Activated CD8-positive, alpha-beta memory T cell treated with anti-CD3 and anti-CD28 coated beads for 36 hours (primary cell): ENCODE results near the gene CYSTM1. TPM values are rescaled to one million over a fixed set of nuclear protein-coding genes. Genes with fewer than 3 reads are reported as not detected.

Source experiments
- CTCF ChIA-PET: fragments of 350-600 bp; sonication (Branson Sonifier 250); formaldehyde crosslinking; loops from one replicate; lab custom pipeline; 2021; ENCODE audit warnings: antibody characterized with exemption; lab: Charles Lee
- POLR2A ChIA-PET: fragments of 350-600 bp; sonication (Branson Sonifier 250); formaldehyde crosslinking; loops from one replicate; lab custom pipeline; 2021; ENCODE audit warnings: antibody characterized with exemption; lab: Charles Lee
- total RNA-seq, 2 experiments: library from RNA; stranded (reverse); gene quantifications; one replicate each; pipeline ENCODE4 v1.2.3, GENCODE V29; 2021

Gene CYSTM1
- total RNA-seq, 2 experiments from 2014 or later: 20.7 to 21.5 TPM

DNA sequence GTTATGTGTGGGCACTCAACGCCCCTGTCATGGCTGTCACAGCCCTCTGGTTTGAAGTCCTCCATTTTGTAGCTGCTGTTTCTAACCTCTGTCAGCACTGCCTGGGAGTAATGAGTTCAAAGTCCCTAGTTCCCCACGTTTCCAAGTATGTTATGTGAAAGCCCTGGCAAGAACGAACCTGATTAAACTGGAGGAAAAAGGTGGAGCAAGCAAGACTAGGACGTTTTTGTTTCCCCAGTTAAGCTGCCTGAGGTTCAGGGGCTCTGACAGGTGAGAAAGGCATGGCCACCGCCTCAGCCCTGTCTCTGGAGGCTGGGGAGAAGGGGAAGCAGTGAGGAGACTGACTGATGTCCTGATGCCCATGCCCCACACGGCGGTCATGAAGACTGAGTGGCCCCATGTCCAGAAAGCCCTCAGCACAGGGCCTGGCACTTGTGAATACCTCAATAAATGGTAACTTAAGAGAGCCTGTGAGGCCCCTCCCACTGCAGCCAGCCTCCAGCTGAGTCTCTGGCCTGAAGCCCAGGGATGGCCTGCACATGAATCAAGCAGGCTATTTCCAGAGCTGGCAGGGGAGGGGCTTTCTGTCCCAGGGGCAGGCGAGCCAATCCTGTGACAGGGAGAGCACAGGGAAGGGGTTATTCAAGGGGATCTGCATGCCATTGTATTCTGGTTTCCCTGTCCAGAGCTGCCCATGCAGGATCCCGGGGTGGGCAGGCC, 66.2 kb downstream of the CYSTM1 start:
- ChIA-PET CTCF (interaction anchor here (1.2 to 20.1 kb wide), 3 partner anchors 11 to 107 kb away, joined by 3 to 302 read pairs (median 4); partner anchors contain the start of gene HBEGF), POLR2A (no interaction called here)

DNA sequence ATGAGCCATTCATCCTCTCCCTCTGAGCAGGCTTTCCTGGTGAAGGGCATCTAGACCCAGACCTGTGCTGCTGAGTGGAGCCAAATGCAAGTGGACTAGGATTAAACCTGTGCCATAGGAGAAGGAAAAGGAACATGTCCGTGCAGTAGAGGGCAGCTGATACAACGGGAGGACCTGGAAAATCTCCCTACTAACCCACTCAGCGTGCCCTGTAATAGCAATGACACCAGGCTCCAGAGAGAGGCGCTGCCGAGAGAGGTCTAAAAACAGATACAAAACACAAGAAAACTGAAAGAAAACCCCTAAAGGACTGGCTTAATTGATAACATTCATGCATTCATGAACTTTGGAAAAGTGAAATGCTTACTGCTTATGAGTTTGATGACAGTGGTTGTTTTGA, 67.1 kb downstream of the CYSTM1 start:
- CTCF ChIA-PET: interaction anchor here (1.2 to 20.1 kb wide), 3 partner anchors 39 to 124 kb away, joined by 3 to 302 read pairs (median 4); partner anchors contain the start of gene HBEGF
- POLR2A ChIA-PET: interaction anchor here (0.6 kb wide), 1 partner anchor 157 kb away, joined by 3 read pairs; no protein-coding TSS in a partner anchor

DNA sequence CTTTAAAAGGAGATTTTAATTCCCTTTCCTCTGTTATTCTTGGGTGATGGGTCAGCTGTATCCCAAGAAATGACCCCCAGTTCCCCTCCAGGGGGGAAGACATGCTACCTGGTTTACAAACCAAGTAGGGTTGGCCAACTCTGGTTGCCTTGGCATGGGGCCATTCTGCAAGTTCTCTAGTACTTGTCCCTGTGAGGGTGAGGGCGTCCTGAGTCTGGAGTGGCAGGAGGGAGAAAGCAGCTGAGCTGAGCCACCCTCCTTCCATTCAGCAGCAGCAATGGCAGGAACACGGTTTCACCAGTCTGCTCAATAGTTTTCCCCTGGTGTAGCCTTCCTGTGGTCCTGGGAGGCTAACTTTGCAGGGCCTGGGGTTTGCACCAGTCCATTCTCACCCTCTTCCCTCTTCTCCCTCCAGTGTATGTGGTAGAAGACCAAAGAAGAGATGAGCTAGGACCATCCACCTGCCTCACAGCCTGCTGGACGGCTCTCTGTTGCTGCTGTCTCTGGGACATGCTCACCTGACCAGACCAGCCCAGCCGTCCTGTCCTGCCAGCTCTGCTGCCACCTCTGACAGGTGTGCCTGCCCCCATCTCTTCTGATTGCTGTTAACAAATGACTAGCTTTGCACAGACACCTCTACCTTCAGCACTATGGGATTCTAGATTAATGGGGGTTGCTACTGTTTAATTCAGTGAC, 68.0 kb downstream of the CYSTM1 start:
- CTCF ChIA-PET: interaction anchor here (1.2 to 20.1 kb wide), 6 partner anchors 33 to 123 kb away, joined by 3 to 302 read pairs (median 4); partner anchors contain the start of genes HBEGF, PFDN1 and SLC4A9
- POLR2A ChIA-PET: interaction anchor here (1.6 kb wide), 1 partner anchor 103 kb away, joined by 6 read pairs; the partner anchor contains the start of gene HBEGF

DNA sequence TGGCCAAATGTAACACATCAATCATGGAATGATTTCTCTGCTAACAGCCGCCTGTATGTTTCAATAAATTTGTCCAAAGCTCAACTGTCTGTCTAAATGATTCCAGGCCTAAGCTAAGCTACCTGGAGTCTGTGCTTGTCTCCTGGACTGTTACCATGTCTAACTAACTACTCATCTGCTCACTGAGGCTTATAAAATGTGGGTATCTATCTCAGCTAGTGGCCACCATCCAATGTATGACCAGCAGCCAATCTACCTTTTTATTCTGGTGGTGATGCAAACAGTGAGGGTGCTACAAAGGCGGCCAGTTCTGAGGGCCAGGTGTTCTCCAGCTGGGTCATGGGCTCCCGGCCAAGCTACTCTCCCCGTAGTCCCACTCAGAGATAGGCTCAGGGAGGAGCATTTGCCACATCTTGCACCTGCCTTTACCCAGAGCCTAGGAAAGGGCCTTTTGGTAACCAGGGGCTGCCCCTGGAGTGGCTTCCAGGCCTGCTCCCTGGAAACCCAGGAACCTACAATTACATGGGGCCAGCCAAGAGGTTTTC, 68.8 kb downstream of the CYSTM1 start:
- ChIA-PET CTCF (interaction anchor here (0.7 to 20.1 kb wide), 16 partner anchors 8 to 476 kb away, joined by 3 to 302 read pairs (median 4); partner anchors contain the start of genes HBEGF, PFDN1, SLC4A9 and ZMAT2), POLR2A (interaction anchor here (1.6 kb wide), 1 partner anchor 102 kb away, joined by 6 read pairs; the partner anchor contains the start of gene HBEGF)

DNA sequence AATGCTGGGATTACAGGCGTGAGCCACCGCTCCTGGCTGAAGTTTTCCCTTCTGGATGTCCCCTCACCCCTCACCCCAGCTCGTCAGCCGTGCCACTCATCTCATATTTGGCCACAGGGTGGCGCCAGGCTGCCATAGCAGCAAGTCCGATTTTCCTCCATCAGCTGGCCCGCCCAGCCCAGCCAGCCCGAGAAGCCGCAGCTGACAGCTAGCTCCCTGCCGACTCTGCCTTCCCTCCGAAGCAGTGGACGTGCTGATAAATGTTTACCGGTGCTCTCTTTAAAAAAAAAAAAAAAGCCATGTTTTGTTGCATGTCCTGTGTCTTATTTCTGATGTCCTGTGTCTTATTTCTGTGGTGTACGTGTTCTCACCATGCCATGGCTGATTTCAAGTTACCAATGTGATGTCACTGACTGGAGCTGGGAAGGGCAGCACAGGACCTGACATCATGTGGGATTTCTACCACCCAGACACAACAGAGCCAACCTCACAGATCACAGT, 69.6 kb downstream of the CYSTM1 start:
- ChIA-PET CTCF (interaction anchor here (0.6 to 20.1 kb wide), 18 partner anchors 8 to 475 kb away, joined by 3 to 302 read pairs (median 4); partner anchors contain the start of genes HBEGF, PFDN1, SLC4A9 and ZMAT2), POLR2A (interaction anchor here (1.6 kb wide), 1 partner anchor 102 kb away, joined by 6 read pairs; the partner anchor contains the start of gene HBEGF)

DNA sequence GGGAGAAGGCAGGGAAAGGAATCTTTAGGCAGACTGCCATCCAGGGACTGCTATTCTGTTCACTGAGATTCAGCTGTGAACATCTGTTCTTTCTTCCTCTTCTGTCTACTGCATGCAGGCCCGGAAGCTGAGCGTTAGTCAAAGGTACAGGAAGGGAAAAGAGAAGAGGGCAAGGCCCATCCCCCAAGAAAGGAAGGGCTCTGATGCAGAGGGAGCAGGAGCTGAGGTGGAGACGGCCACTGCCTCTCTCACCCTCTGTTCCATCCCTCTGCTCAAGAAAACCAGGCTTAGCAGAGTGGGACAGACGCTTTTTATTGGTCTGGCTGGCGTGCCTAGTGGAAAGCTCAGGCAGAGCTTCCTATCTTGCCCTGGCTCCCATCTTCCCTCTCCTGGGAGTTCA, 70.4 kb downstream of the CYSTM1 start:
- ChIA-PET POLR2A (no interaction called here), CTCF (interaction anchor here (0.7 to 20.1 kb wide), 7 partner anchors 8 to 465 kb away, joined by 3 to 302 read pairs (median 4); partner anchors contain the start of genes HBEGF and SLC4A9)

DNA sequence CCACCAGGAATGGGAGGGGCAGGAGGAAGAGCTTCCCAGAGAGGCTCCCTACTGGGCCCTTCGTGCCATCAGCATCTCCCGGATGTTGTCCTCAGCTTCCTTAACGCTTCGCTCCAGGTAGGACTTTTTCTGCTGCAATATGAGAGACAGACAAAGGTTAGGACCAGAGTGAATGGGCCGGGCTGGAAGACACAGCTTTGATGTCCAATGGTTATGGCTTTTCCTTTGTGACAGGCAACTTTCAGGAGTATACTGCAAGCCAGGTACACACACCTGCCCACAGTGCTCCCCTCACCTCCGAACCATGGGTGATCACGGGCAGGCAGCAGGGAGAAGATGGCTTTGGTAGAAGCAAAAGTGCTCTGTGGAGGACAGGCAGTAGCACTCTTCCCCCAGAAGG, 70.9 kb downstream of the CYSTM1 start:
- ChIA-PET POLR2A (no interaction called here), CTCF (interaction anchor here (0.6 to 20.1 kb wide), 3 partner anchors 69 to 114 kb away, joined by 3 to 302 read pairs (median 17); partner anchors contain the start of genes HBEGF and SLC4A9)

DNA sequence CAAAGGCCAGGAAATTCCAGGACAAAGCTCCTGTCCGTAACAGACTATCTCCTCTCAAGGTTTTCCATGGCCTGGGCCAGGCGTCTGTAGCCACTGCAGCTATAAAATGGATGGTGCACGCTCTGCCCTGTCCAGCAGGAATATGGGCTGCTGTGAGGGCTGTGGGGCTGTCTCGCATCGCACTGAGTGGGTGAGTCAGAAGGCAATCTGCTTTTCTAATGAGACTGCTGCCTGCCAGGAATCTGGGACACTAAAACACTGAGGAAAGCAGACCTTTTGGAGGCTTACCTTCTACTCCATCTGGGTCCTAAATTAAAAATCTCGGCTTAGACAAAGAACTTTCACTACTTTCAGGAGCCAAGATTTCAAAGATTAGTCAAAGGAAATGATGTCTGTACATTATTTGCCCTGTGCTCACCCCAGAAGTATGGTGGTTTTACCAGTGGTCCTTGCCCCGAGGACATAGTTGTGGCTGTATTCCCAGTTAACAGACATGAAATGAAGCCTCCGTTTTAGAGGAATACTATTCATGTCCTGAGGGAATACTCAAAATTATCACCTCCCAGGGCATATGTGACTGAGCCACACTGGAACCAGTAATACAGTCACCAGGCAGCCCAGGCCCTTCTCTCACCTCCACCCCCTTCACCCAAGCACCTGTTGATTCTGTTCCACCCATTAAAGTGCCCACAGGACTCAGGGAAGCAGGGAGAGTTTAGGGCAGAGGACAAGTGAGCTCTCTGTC, 71.6 kb downstream of the CYSTM1 start:
- ChIA-PET CTCF (interaction anchor here (0.6 to 20.1 kb wide), 4 partner anchors 28 to 113 kb away, joined by 3 to 302 read pairs (median 10); partner anchors contain the start of genes HBEGF and SLC4A9), POLR2A (no interaction called here)

DNA sequence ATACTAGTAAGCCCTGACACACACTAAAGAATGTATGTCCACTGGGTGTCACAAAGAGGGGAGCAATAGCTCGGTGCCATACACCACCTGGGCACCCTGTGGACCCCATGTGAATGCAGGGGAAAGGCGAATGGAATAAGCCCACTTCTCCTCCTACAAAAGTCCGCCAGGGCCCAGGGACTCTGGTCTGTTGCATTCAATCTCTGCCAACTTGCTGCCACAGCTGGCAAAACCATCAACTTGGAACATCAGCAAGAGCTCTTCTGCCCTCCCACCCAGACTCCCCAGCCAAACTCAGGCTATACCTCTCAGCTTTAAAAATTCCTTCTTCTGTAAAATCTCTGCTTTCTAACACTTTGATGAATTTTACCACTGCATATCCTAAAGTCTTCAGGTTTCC, 73.4 kb downstream of the CYSTM1 start:
- CTCF ChIA-PET: interaction anchor here (0.6 to 20.1 kb wide), 2 partner anchors 99 to 1004 kb away, joined by 3 to 302 read pairs; partner anchors contain the start of gene HBEGF
- POLR2A ChIA-PET: no interaction called here

DNA sequence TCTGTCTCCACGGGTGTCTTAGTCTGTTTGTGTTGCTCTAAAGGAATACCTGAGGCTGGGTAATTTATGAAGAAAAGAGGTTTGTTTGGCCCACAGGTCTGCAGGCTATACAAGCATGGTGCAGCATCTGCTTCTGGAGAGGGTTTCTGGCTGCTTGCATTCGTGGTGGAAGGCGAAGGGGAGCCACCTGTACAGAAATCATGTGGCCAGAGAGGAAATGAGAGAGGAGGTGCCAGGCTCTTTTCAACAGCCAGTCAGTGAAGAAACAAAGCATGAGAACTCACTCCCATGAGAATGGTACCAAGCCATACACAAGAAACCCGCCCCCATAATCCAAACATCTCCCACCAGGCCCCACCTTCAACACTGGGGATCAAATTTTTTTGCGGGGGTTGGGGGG, 74.5 kb downstream of the CYSTM1 start:
- POLR2A ChIA-PET: no interaction called here
- CTCF ChIA-PET: interaction anchor here (20.1 kb wide), 1 partner anchor 98 kb away, joined by 302 read pairs; the partner anchor contains the start of gene HBEGF

DNA sequence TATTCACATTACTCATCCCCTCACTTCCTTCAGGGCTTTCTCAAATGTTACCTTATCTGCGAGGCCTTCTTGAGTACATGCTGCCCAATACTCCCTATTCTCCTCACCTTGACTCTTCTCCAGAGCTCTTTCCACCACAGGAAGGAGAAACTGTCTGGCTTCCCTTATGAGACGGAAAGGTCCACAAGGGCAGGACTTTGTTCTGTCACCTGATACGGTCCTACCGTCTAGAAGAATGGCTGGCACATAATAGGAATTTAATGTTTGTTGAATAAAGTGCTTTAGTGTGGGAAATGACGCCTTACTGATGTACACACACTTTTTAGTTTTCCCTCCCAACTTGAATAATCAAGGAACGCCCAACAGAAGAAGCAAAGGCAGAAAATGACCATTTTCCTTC, 75.4 kb downstream of the CYSTM1 start:
- CTCF ChIA-PET: interaction anchor here (1.3 to 20.1 kb wide), 2 partner anchors 53 to 97 kb away, joined by 4 to 302 read pairs; partner anchors contain the start of gene HBEGF
- POLR2A ChIA-PET: no interaction called here

DNA sequence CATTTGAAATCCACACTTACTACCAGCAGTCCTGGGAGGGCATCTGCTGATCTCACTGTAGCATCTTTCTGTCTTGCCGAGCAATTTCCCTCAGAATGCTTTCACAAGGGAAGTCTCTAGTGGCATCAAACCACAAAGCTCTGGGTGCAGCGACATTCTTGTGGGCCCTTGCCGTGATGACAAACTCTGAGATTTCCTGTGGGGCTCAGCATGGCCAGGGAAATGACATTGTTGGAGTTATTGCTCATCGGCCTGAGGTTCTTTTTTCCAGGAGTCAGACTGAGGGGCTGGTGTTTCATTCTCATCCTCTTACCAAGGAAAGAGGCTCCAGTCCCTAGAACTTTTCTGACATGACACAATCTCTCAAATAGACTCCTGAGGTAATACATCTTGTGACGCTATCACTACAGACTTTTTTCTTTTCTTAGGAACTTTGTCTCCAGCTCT, 76.6 kb downstream of the CYSTM1 start:
- ChIA-PET CTCF (interaction anchor here (1.0 to 20.1 kb wide), 2 partner anchors 11 to 96 kb away, joined by 4 to 302 read pairs; partner anchors contain the start of gene HBEGF), POLR2A (interaction anchor here (1.4 kb wide), 1 partner anchor 103 kb away, joined by 12 read pairs; no protein-coding TSS in a partner anchor)

DNA sequence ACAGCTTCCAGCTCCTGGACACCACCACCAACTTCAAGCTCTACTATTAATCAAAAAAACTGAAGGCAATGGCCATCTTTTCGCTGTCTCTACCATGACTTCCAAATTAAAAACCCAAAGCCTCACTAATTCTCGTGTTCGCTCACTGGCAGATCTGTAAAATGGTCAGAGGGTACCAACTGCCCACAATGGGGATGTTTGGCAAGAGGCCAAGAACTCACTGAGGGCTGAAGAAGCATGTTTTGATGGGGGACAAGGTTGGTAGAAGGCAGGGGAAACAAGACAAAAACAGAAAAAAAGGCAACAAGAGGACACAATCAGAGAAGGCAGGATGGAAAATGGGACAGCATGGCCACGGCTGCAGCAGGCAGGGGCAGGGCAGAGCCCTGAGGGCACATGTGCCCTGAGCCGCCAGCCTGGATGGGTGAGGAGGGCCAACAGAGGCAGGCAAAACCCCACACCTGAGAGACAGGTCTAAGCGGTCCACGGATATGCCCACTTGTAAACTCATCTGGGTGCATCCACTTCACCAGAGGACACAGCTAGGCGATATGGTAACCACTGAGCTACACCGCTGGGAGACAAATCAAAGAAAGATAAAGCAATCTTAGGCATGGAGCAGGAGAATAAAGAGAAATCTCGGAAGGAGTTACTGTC, 77.6 kb downstream of the CYSTM1 start:
- CTCF ChIA-PET: interaction anchor here (0.5 to 20.1 kb wide), 5 partner anchors 8 to 106 kb away, joined by 3 to 302 read pairs (median 4); partner anchors contain the start of gene HBEGF
- POLR2A ChIA-PET: interaction anchor here (1.4 kb wide), 1 partner anchor 102 kb away, joined by 12 read pairs; no protein-coding TSS in a partner anchor

DNA sequence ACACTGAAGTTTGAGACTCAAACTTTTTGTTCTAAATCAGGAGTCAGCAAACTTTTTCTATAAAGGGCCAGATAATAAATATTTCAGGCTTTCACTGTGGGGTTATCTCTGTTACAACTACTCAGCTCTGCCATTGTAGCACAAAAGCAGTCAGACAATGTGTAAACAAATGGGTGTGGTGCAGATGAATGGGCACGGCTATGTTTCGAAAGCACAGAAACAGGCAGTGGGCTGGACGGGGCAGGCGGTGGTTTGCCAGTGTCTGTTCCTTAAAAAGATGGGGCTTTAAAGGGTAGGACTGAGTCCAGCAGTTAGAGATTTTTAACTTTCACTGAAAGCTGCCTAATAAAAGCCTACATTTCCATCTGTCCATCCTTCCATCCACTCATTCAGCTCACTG, 79.0 kb downstream of the CYSTM1 start:
- CTCF ChIA-PET: interaction anchor here (20.1 kb wide), 1 partner anchor 94 kb away, joined by 302 read pairs; the partner anchor contains the start of gene HBEGF
- POLR2A ChIA-PET: no interaction called here

DNA sequence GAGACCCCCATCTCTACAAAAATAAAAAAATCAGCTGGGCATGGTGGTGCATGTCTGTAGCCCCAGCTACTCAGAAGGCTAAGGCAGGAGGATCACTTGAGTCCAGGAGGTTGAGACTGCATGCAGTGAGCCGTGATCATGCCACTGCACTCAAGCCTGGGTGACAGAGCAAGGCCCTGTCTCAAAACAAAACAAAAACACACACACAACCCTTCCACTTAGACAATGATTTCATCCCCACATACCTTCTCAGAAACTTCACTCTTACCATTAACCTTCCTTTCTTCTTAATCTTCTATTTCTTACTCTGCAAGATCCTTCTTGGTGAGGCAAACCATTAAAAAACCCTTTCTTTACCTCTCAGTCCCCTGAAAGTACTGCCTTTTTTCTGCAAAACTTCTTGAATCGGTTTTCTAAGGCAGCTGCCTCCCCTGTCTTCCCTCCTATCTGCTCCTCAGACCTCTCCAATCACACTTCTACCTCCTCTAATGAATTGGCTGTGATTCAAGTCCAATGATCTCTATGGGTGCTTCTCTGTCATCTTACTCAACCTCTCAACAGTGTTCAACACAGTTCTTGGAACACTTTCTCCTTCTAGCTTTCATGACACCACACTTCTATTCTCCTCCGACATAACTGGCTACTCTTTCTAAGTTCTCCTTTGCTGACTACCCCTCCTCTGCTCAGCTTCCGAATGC, 80.6 kb downstream of the CYSTM1 start:
- POLR2A ChIA-PET: interaction anchor here (1.1 kb wide), 1 partner anchor 21 kb away, joined by 4 read pairs; no protein-coding TSS in a partner anchor
- CTCF ChIA-PET: interaction anchor here (1.5 to 1.7 kb wide), 2 partner anchors 11 to 97 kb away, joined by 4 to 7 read pairs; no protein-coding TSS in a partner anchor

DNA sequence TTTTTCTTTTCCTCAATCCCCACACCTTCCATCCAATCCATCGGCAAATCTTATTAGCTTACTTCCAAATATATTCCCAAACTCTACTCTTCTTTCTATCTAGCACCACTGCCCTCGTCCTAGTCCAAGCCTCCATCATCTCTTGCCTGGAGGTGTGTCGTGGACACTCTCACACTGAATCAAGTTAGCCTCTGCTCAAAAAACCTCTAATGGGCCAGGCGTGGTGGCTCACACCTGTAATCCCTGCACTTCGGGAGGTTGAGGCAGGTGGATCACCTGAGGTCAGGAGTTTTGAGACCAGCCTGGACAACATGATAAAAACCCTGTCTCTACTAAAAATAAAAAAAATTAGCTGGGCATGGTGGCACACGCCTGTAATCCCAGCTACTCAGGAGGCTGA, 81.7 kb downstream of the CYSTM1 start:
- POLR2A ChIA-PET: interaction anchor here (0.6 kb wide), 1 partner anchor 177 kb away, joined by 3 read pairs; no protein-coding TSS in a partner anchor
- CTCF ChIA-PET: interaction anchor here (0.7 to 1.7 kb wide), 2 partner anchors 12 to 454 kb away, joined by 3 to 7 read pairs; no protein-coding TSS in a partner anchor
